SK-N-DZ (cell line): ENCODE measurements around the gene FGF22.
"Not testable (repeated sequence)": the region's sequence is repeated elsewhere in the genome, so short reads cannot be mapped to it uniquely, and the experiment has no call there.

Experiments used
- DNase-seq: peaks from one replicate; pipeline ENCODE4 v3.0.0-alpha.2; 2015; ENCODE audit warnings: low spot score

The FGF22 gene

DNA sequence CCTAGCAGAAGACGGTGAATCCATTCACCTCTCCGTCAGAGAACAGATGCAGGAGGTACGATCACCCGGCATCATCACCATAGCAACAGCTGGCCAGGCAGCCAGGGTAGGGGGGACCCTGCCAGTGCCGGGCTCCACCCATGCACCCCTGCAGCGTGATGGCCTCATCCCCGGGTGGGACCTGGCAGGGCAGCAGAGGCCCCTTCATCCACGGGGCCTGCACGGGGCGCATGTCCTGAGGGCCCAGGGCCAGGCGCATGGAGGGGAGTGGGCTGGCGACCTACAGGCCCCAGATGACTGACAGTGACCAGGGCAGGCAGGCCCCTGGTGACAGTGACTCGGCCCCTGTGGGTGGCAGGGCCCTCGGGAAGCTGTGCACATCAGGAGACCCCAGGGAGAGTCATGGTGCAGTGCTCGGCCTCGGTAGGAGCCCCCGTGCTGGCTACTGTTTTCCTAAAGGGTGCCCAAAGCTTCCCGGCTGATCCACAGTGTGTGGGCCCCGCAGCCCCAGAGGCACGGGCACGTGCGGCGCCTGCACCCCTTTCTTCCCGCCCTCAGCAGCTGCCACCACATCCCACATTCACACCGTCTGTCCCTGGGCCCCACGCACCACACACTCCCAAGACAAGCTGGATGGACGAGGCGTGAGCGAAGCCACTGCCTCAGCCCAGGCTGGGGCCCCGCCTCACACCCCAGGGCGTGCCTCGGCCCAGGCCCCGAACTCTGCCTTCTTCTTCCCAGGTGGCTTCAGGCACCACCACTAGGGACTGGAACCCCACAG lies 18.6 kb downstream of the FGF22 start:
- no peak for DNase-seq

DNA sequence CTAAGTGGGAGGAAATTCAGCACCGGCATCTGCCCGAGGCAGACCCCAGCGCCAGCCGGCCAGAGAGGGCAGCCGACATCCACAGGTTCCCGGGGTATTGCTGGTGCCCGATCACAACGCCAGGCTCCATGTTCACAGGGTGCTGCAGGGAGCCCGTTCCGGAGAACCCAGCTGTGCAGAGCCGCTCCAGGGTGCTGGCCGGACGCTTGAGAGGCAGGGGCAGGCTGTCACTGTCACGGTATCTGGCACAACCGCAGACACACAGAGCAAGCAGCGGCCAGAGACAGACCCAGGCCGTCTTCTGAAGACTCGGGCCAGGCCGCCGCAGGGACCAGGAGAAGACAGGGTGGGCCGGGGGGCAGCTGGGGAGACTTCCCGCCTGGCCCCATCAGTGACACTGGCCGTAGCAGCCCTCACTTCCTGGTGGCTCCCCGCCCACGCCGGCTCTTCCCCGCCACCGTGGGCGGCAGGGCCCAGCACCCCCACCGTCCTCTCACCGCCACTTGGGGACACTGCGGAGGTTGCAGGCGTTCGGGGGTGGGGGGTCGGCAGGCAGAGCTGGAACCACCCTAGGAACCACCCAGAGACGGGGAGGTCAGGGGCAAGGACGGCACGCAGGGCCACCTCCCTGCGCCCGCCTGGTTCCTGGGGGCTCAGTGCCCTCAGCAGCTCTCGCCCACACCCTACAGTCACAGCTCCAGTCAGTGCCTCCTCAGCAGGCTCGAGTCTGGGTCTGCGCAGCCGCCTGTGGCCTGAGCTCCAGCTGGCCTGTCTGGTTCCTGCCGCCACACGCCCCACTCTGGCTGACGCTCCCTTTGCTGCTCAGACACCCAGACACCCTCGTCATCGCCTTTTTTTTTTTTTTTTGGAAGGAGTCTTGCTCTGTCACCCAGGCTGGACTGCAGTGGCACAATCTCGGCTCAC lies 19.5 kb downstream of the FGF22 start:
- no peak for DNase-seq

DNA sequence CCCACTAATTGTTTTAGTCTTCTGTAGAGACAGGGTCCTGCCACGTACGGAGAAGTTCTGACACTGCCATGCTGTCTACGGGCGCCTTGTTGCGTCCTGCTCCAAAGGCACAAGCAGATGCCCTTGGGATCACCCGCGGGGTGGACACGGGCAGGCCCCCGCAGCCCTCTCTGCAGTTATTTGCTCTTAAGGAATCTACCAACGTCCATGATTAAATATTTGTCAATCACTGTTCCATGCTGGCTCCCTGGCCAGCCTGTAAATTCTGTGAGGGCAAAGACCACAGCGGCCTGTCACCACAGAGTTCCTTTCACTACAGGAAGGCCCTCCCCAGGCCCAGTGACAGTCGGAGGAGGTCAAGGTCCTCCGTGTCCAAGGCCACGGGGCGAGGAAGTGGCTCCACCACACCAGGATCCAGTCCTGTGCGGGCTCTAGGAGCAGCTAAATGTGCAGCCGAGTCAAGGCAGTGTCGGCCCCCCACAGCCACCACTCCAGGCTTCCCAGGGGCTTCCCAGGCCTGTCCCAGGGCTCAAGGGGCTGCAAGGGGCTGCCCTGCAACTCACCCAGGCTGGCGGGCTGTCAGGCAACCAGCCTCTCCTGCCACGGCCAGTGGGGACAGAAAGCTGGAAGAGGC lies 21.2 kb downstream of the FGF22 start:
- no peak for DNase-seq

DNA sequence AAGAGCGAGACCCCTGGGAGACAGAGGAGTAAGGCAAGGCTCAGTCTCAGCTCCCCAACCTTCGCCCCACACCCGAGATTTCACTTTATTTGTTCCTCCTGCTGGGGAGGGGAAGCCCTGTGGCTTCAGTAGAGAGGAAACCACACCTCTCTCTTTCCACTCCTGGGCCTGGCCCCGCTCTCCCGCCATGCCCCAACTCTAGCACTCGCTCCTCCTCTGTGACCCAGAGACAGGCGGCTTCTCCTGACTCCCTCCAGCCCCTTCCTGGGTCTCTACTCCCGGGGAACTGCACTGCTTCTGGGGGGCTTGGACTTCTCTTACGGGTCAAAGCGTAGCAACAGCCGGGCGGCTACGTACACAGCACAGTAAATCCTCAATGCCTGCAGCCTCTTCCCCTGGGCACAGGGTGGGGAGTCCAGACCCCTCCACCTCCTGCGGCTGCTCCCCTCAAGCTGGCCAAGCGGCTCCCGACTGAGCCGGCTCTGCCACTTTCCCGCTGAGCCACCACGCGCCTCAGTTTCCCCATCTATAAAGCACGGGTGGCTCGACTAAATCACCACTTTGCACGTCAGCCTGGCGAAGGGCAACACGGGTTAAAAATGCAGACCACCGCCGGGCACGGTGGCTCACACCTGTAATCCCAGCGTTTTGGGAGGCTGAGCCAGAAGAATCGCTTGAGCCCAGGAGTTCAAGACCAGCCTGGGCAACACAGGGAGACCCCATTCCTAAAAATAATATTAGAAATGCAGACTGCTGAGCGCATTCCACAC lies 21.9 kb downstream of the FGF22 start:
- DNase-seq: no peak

DNA sequence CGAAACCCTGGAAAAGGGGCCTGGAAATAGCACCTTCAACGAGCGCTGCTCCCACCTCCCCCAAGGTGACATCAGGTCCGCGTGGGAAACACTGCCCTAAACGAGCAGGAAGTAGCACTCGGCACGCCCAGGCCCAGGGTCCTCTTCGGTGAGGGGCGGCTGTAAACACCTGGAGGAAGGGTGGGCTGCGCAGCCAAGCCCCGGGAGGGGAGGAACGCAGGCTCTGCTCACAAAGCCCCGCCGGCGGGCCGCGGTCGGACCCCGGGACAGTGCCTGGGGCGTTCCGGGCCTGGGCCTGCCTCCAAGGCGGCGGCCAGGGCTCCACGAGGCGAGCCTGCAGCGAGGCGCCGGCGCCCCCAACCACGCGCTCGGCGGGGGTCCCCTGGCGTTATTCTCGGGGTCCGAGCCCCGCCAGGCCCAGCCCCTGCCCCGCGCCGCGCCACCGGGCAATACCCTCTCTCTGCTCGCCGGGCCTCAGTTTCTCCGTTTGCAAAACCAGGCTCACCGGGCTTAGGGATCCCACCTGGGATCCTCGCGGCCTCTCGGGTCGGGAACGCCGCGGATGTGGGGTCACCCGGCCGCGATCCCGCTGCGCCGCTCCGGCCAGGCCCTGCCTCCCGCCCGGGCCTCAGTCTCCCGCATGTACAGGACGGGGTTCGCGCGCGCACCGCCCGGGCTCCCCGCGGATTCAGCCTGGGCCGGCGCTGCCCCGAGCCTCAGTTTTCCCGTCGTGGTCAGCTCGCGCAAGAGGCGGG lies 22.7 kb downstream of the FGF22 start:
- no peak for DNase-seq

DNA sequence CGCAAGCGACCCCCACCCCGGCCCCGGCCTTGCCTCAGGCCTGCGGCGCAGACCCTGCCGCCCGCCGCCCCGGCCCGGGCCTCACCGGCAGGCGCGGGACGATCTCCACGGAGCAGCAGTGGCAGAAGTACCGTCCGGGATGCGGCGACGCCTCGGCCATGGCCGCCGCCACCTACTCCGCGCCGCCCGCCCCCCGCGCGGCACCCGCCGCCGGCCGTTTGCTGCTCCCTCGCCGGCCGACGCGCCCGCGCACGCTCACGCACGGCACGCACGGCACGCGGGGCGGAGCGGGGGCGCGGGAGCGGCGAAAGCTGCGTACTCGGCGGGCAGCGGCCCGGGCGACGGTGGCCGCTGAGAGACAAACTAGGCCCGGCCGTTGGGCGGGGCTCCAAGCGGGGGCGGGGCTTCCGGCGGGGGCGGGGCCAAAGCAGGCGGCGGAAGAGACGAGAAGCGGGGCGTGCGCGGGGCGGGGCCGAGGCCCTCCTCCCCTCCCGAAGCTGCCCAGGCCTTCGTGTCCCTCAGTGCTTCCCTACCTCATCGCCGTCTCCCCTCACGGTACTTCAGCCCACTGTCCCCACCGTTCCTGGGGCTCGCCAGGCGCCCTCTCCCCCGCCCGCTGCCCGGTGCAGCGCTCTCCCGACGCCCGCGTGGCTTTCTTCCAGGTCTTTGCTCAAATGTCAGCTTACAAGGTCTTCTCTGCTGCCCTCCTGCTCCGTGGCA lies 23.4 kb downstream of the FGF22 start, which contains the start of gene RNF126:
TSS of gene RNF126 (minus strand) at position 253 of the 720 bp plus-strand sequence. CDS start at position 160, 93 bp downstream.
- peak; percentile 89 for DNase-seq

DNA sequence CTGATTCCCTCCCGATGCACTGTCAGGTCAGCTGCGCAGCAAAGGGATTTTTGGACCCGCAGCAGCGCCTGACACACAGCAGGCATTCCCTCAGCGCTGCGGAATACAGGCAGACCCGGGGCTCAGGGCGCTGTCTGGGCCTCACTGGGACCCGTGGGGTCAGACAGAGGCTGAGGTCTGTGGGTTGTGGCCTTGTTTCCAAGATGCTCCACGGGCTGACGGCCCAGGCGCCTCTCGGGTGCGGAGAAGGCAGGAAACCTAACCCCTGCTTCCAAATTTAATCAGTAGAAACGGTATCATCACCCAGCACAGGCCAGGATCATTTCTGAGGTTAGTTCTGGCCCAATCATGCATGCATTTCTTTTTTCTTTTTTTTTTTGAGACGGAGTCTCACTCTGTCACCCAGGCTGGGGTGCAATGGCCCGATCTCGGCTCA lies 24.0 kb downstream of the FGF22 start:
- no peak for DNase-seq

DNA sequence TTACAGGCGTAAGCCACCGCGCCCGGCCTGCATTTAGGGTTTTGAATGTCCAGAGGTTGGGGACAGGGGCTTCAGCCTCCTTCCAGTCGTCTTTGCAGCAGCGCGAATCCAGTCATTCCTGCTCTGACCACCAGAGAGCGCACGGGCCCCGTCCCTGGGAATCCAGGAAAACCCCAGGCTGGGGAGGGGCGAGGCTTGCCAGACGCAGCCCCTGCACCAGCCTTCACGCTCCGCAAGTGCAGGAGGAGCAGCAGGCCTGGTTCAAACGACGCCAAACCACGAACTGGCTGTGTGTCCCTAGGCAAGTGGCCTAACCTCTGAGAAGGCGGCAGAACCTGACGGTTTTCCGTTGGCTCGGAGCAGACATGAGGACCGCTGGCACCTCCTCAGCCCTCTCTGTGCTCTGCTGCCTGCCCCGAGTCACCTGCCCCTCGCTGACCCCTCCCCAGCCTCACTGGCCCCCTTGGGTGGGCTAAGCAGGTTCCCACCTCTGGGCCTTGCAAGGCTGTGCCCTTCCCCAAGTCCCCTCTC lies 25.3 kb downstream of the FGF22 start:
- peak; percentile 91 for DNase-seq

DNA sequence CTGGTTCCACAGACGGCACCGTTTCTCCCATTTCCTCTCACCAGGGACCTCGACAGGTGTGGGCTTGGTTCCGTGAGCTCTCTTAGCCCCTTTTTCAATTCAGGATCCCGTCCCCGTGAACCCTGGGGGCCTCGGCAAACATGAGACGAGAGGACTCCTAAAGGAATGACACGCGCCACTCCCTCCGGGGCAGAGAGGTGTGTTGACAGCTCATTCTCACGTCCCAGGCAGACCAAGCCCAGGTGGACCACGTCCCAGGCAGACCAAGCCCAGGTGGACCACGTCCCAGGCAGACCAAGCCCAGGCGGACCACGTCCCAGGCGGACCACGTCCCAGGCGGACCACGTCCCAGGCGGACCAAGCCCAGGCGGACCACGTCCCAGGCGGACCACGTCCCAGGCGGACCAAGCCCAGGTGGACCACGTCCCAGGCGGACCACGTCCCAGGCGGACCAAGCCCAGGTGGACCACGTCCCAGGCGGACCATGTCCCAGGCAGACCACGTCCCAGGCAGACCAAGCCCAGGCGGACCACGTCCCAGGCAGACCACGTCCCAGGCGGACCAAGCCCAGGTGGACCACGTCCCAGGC lies 27.4 kb downstream of the FGF22 start:
- not testable (repeated sequence) for DNase-seq

DNA sequence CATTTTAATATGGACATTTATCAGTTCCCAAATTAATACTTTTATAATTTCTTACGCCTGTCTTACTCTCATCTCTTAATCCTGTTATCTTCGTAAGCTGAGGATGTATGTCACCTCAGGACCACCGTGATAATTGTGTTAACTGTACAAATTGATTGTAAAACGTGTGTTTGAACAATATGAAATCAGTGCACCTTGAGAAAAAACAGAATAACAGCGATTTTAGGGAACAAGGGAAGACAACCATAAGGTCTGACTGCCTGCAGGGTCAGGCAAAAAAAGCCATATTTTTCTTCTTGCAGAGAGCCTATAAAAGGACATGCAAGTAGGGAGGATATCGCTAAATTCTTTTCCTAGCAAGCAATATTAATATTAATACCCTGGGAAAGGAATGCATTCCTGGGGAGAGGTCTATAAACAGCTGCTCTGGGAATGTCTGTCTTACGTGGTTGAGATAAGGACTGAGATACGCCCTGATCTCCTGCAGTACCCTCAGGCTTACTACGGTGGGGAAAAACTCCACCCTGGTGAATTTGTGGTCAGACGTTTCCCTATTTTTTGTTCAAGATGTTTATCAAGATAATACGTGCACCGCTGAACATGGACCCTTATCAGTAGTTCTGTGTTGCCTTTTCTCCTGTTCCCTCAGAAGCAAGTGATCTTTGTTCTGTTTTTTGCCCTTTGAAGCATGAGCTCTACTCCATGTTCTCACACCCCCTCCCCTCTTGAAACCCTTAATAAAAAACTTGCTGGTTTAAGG lies 29.2 kb downstream of the FGF22 start:
- not testable (repeated sequence) for DNase-seq

DNA sequence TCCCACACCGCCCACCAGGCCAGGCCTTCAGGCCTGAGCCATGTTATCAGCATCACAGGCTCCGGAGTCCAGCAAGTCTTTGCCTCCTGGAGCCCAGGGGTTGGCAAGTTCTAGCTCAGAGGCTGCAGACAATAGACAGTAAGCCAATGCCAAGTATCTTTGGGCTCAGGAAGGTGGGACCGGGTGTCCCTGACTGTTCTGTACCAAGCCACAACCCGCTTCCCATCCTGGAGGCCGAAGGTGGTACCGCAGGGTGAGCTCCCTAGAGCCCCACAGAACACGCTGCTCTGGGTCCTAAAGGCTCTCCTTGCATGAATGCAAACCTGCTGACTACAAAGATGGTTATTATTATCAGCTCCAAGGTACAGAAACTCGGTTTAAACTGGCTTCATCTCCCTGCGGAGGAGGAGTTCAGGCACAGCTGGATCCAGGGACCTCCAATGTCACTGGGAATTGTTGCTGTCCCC lies 31.0 kb downstream of the FGF22 start:
- peak; percentile 51 for DNase-seq

DNA sequence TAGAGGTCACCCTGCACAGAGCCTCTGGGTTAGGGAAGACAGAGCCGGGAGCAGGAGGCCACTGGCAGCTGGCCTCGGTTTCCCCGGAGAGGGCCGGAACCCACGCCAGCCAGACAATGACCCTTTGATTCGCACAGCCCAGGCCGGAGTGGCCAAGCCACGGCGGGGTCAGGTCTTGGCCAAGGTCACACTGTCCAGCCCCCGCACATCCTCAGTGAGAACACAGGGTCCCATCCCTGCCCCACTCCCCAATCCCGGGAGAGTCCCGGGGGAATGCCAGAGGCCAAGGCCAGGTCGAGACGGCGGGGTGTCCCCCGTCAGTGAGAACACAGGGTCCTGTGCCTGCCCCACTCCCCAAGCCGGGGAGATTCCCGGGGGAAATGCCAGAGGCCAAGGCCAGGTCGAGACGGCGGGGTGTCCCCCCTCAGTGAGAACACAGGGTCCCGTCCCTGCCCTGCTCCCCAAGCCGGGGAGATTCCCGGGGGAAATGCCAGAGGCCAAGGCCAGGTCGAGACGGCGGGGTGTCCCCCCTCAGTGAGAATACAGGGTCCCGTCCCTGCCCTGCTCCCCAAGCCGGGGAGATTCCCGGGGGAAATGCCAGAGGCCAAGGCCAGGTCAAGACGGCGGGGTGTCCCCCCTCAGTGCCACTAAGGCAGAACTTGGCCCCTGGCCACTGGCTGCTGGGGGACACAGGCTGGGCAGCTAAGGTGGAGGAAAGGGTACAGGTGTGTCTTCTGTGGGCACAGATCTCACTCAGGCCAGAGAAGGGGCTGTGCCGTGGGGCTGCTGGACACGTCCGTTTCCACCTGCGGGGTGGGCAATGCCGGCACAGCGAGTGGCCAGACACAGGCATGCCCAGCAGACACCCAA lies 34.8 kb downstream of the FGF22 start:
- DNase-seq: no peak

DNA sequence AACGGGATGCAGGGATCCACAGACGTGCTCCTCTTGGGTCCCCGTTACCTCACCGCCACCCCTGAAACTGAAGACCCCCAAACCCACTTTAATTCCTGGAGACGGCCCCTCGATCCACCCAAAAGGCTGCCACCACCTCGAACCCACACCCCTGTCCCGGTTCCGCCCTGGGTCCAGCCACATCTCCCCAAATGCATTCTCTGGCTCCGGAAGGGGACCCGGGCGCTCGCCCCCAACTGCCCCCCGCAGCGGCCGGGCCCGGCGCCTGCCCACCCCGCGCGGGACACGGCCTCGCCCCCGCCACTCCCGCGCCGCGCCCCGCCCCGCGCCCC lies 36.3 kb downstream of the FGF22 start:
- DNase-seq: no peak

DNA sequence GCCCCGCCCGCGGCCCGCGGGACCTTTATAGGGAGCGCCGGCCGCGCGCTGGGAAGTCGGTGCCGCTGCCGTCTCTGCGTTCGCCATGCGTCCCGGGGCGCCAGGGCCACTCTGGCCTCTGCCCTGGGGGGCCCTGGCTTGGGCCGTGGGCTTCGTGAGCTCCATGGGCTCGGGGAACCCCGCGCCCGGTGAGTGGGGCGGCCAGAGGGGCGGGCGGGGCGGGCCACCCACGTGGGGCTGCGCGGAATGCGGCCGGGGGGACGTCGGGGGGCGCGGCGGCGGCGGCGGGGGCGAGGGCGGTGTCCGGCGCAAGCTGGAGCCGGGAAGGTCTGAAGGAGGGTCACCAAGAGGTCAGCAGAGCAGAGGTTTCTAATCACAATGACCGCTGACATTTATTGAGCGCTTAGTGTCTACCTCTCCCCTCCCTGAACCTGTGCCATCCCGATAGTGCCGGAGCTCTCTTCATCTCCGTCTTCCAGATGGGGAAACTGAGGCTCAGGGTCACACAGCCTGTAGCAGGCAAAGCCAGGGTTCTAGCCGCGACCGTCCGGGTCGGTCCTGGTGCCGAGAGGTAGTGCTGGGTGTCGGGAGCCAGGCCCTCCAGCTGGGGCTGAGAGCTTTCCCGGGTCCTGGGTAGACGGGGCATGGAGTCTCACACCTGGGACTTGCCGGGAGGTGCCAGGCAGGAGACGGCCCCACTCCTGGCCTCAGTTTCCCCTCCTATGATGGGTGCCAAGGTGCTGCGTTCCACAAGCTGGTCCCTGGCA lies 36.8 kb downstream of the FGF22 start, which contains the start of gene FSTL3:
TSS of gene FSTL3 (plus strand) at position 54 of the 767 bp plus-strand sequence. CDS start at position 86, 32 bp downstream.
- DNase-seq: no peak

DNA sequence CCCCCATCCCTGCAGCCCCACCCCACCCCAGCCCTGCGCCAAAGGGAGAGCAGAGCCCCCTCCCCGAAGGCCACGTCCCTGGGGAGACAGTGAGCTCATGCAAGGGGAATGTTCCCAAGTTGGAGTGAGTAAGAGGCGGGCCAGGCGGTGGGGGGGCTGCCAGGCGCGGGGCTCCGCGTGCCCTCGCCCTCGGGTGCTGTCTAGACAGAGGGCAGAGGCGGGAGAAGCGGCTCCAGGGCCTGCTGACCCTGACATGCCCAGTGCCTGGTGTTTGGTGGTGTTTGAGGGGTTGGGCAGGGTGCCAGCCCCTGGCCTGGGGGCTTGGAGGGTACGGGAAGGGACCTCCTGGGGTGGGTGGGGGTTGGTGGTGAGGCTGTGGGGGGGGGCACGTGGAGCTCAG lies 37.5 kb downstream of the FGF22 start:
- DNase-seq: no peak
